ENCODE results near the gene ZC2HC1B. TPM values are rescaled to one million over a fixed set of nuclear protein-coding genes. Genes with fewer than 3 reads are reported as not detected.

The ZC2HC1B gene, protein sequence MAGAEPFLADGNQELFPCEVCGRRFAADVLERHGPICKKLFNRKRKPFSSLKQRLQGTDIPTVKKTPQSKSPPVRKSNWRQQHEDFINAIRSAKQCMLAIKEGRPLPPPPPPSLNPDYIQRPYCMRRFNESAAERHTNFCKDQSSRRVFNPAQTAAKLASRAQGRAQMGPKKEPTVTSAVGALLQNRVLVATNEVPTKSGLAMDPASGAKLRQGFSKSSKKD
- not detected for polyA plus RNA-seq (2013, experiment 1 of 2)
- polyA plus RNA-seq (2013, experiment 2 of 2) = not detected

DNA sequence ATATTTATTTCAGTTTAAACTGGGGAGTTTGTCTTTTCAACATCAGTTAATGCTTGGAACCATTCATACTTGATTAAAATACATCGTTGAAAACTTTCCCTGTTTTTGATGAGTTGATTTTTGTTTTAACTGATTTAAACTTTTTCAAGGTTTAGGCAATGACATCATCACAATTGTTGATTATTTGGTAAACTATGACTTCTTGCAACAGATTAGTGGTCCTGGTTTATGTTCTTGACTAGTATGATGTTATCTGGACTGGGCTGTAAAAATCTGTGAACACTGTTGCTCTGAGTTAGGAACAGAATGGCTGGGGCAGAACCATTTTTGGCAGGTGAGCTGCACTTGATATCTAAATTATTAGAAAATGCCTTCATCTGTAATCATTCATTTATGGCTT is at the start of gene ZC2HC1B:
Gene ZC2HC1B (plus strand): TSS at position 241 of the 400 bp plus-strand sequence. CDS start 66 bp downstream, at position 307.
- no peaks in the 10 kb centered on the region for H3K27me3 ChIP-seq (ENCODE audit: control insufficient read depth in 3 of 3, insufficient read depth in 3 of 3, low read depth in 1 of 3, low read length in 3 of 3)
- H3K14ac ChIP-seq (ENCODE audit: low read length) = no peak within 1 kb of the TSS
- no peak within 1 kb of the TSS for H3K23ac ChIP-seq (ENCODE audit: low read depth, low read length, poor library complexity)
- no peak within 1 kb of the TSS for H2BK120ac ChIP-seq (ENCODE audit: low read depth, low read length)
- H3K4me3 ChIP-seq (ENCODE audit: low read length in 2 of 2) = no peak within 1 kb of the TSS
- H3K18ac ChIP-seq (ENCODE audit: low read length) = no peak within 1 kb of the TSS
- no peak within 1 kb of the TSS for H3K4ac ChIP-seq (ENCODE audit: low read length)
- H3K27ac ChIP-seq (replicated peaks; ENCODE audit: low read length) = no peak within 1 kb of the TSS
- H2BK12ac ChIP-seq (ENCODE audit: low read length) = no peak within 1 kb of the TSS
- no peak within 1 kb of the TSS for H2BK15ac ChIP-seq (ENCODE audit: low read length)
- no peak within 1 kb of the TSS for H3K4me2 ChIP-seq (ENCODE audit: insufficient read depth, low read length, poor library complexity, severe bottlenecking)
- no peaks in the 10 kb centered on the region for H3K4me1 ChIP-seq (ENCODE audit: control insufficient read depth in 2 of 2, insufficient read depth in 1 of 2, low read depth in 1 of 2, low read length in 2 of 2)
- no peaks in the 10 kb centered on the region for H3K79me1 ChIP-seq (ENCODE audit: low read depth, low read length)
- no peak within 1 kb of the TSS for H2AFZ ChIP-seq (ENCODE audit: low read length)
- DNase-seq (ENCODE audit: low spot score) = no peak
- no peak within 1 kb of the TSS for H2AK5ac ChIP-seq (ENCODE audit: low read depth, low read length)
- H3K9ac ChIP-seq (ENCODE audit: low read depth, low read length, poor library complexity) = no peak within 1 kb of the TSS
- no peak within 1 kb of the TSS for H4K8ac ChIP-seq (ENCODE audit: low read depth, low read length)
- no peak within 1 kb of the TSS for H2BK5ac ChIP-seq (ENCODE audit: low read length)
- no peaks in the 10 kb centered on the region for H3K9me3 ChIP-seq (replicated peaks in 1 of 2; ENCODE audit: control insufficient read depth in 2 of 2, insufficient read depth in 1 of 2, low read depth in 1 of 2, low read length in 2 of 2)
- WGBS, 2 donors (ENCODE audit: extremely low coverage in 2 of 2, insufficient read length in 2 of 2, insufficient replicate concordance in 1 of 2) = no CpG with 5 or more reads among the region's 1 CpG
- no peak within 1 kb of the TSS for H4K91ac ChIP-seq (ENCODE audit: low read depth, low read length, poor library complexity)
- peaks cover 7 to 70% of the 10 kb centered on the region in 2 donors for H3K36me3 ChIP-seq (replicated peaks in 1 of 2; ENCODE audit: control insufficient read depth in 2 of 2, insufficient read depth in 2 of 2, low read length in 2 of 2)

DNA sequence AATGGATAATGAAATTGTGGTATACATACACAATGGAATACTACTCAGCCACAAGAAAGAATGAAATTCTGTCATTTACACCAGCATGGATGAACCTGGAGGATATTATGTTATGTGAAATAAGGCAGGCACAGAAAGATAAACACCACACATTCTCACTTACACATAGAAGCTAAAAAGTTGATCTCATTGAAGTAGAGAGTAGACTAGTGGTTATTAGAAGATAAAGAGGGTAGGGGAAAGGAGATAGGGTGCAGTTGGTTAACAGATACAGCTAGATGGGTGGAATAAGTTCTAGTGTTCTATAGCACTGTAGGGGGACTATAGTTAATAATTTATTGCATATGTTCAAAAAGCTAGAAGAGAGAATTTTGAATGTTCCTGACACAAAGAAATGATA is 46.7 kb upstream of the ZC2HC1B start:
- no peaks in the 10 kb centered on the region for H3K27me3 ChIP-seq (ENCODE audit: control insufficient read depth in 3 of 3, insufficient read depth in 3 of 3, low read depth in 1 of 3, low read length in 3 of 3)
- peaks cover 0 to 6% of the 10 kb centered on the region in 2 donors for H3K36me3 ChIP-seq (replicated peaks in 1 of 2; ENCODE audit: control insufficient read depth in 2 of 2, insufficient read depth in 2 of 2, low read length in 2 of 2)
- H2BK12ac ChIP-seq (ENCODE audit: low read length) = no peak overlapping the region
- no peak overlapping the region for H2BK5ac ChIP-seq (ENCODE audit: low read length)
- H4K91ac ChIP-seq (ENCODE audit: low read depth, low read length, poor library complexity) = no peak overlapping the region
- H3K4me2 ChIP-seq (ENCODE audit: insufficient read depth, low read length, poor library complexity, severe bottlenecking) = no peak overlapping the region
- no peak overlapping the region for H4K8ac ChIP-seq (ENCODE audit: low read depth, low read length)
- H3K4ac ChIP-seq (ENCODE audit: low read length) = no peak overlapping the region
- no peak overlapping the region for H2AFZ ChIP-seq (ENCODE audit: low read length)
- no peak overlapping the region for H3K23ac ChIP-seq (ENCODE audit: low read depth, low read length, poor library complexity)
- no peak overlapping the region for H3K9ac ChIP-seq (ENCODE audit: low read depth, low read length, poor library complexity)
- H3K18ac ChIP-seq (ENCODE audit: low read length) = no peak overlapping the region
- H2AK5ac ChIP-seq (ENCODE audit: low read depth, low read length) = no peak overlapping the region
- H3K4me3 ChIP-seq (ENCODE audit: low read length in 2 of 2) = no peak overlapping the region
- H3K79me1 ChIP-seq (ENCODE audit: low read depth, low read length) = no peaks in the 10 kb centered on the region
- H2BK15ac ChIP-seq (ENCODE audit: low read length) = no peak overlapping the region
- H3K9me3 ChIP-seq (replicated peaks in 1 of 2; ENCODE audit: control insufficient read depth in 2 of 2, insufficient read depth in 1 of 2, low read depth in 1 of 2, low read length in 2 of 2) = no peaks in the 10 kb centered on the region
- no peak overlapping the region for H3K14ac ChIP-seq (ENCODE audit: low read length)
- DNase-seq (ENCODE audit: low spot score) = no peak
- no peak overlapping the region for H3K27ac ChIP-seq (replicated peaks; ENCODE audit: low read length)
- H3K4me1 ChIP-seq (ENCODE audit: control insufficient read depth in 2 of 2, insufficient read depth in 1 of 2, low read depth in 1 of 2, low read length in 2 of 2) = peaks cover under 1 to 5% of the 10 kb centered on the region in 2 donors
- no peak overlapping the region for H2BK120ac ChIP-seq (ENCODE audit: low read depth, low read length)

GRCh38 chr6:143821359-143821758 is 42.9 kb upstream of the ZC2HC1B start:
- Histone ChIP-seq H2BK120ac (ENCODE audit: low read depth, low read length) (no peak overlapping the region), H2AFZ (ENCODE audit: low read length) (no peak overlapping the region), H3K4me3 (ENCODE audit: low read length in 2 of 2) (no peak overlapping the region), H3K9me3 (replicated peaks in 1 of 2; ENCODE audit: control insufficient read depth in 2 of 2, insufficient read depth in 1 of 2, low read depth in 1 of 2, low read length in 2 of 2) (no peaks in the 10 kb centered on the region), H3K4me2 (ENCODE audit: insufficient read depth, low read length, poor library complexity, severe bottlenecking) (no peak overlapping the region), H2AK5ac (ENCODE audit: low read depth, low read length) (no peak overlapping the region), H4K8ac (ENCODE audit: low read depth, low read length) (no peak overlapping the region), H3K36me3 (replicated peaks in 1 of 2; ENCODE audit: control insufficient read depth in 2 of 2, insufficient read depth in 2 of 2, low read length in 2 of 2) (peaks cover 0 to 24% of the 10 kb centered on the region in 2 donors), H3K27me3 (ENCODE audit: control insufficient read depth in 3 of 3, insufficient read depth in 3 of 3, low read depth in 1 of 3, low read length in 3 of 3) (peaks cover 0 to 1% (median 0%) of the 10 kb centered on the region in 3 experiments), H3K18ac (ENCODE audit: low read length) (no peak overlapping the region), H3K79me1 (ENCODE audit: low read depth, low read length) (no peaks in the 10 kb centered on the region), H3K27ac (replicated peaks; ENCODE audit: low read length) (no peak overlapping the region), H2BK12ac (ENCODE audit: low read length) (no peak overlapping the region), H3K4me1 (ENCODE audit: control insufficient read depth in 2 of 2, insufficient read depth in 1 of 2, low read depth in 1 of 2, low read length in 2 of 2) (peaks cover 0 to 1% of the 10 kb centered on the region in 2 donors), H3K23ac (ENCODE audit: low read depth, low read length, poor library complexity) (no peak overlapping the region), H2BK5ac (ENCODE audit: low read length) (no peak overlapping the region), H3K9ac (ENCODE audit: low read depth, low read length, poor library complexity) (no peak overlapping the region), H4K91ac (ENCODE audit: low read depth, low read length, poor library complexity) (no peak overlapping the region), H3K14ac (ENCODE audit: low read length) (no peak overlapping the region), H3K4ac (ENCODE audit: low read length) (no peak overlapping the region), H2BK15ac (ENCODE audit: low read length) (no peak overlapping the region)
- no peak for DNase-seq (ENCODE audit: low spot score)
- no CpG with 5 or more reads among the region's 6 CpGs for WGBS, 2 donors (ENCODE audit: extremely low coverage in 2 of 2, insufficient read length in 2 of 2, insufficient replicate concordance in 1 of 2)

GRCh38 chr6:143822584-143823024 is 41.7 kb upstream of the ZC2HC1B start:
- no peak overlapping the region for H2BK12ac ChIP-seq (ENCODE audit: low read length)
- H3K79me1 ChIP-seq (ENCODE audit: low read depth, low read length) = no peaks in the 10 kb centered on the region
- no CpG with 5 or more reads among the region's 3 CpGs for WGBS, 2 donors (ENCODE audit: extremely low coverage in 2 of 2, insufficient read length in 2 of 2, insufficient replicate concordance in 1 of 2)
- H2AK5ac ChIP-seq (ENCODE audit: low read depth, low read length) = no peak overlapping the region
- H3K4me3 ChIP-seq (ENCODE audit: low read length in 2 of 2) = no peak overlapping the region
- no peak overlapping the region for H3K4me2 ChIP-seq (ENCODE audit: insufficient read depth, low read length, poor library complexity, severe bottlenecking)
- no peak overlapping the region for H2AFZ ChIP-seq (ENCODE audit: low read length)
- H3K18ac ChIP-seq (ENCODE audit: low read length) = no peak overlapping the region
- H4K91ac ChIP-seq (ENCODE audit: low read depth, low read length, poor library complexity) = no peak overlapping the region
- no peak overlapping the region for H3K9ac ChIP-seq (ENCODE audit: low read depth, low read length, poor library complexity)
- no peak overlapping the region for H4K8ac ChIP-seq (ENCODE audit: low read depth, low read length)
- no peaks in the 10 kb centered on the region for H3K9me3 ChIP-seq (replicated peaks in 1 of 2; ENCODE audit: control insufficient read depth in 2 of 2, insufficient read depth in 1 of 2, low read depth in 1 of 2, low read length in 2 of 2)
- peaks cover 0 to 1% of the 10 kb centered on the region in 2 donors for H3K4me1 ChIP-seq (ENCODE audit: control insufficient read depth in 2 of 2, insufficient read depth in 1 of 2, low read depth in 1 of 2, low read length in 2 of 2)
- peaks cover 0 to 29% of the 10 kb centered on the region in 2 donors for H3K36me3 ChIP-seq (replicated peaks in 1 of 2; ENCODE audit: control insufficient read depth in 2 of 2, insufficient read depth in 2 of 2, low read length in 2 of 2)
- no peak overlapping the region for H3K4ac ChIP-seq (ENCODE audit: low read length)
- no peak overlapping the region for H3K27ac ChIP-seq (replicated peaks; ENCODE audit: low read length)
- H2BK5ac ChIP-seq (ENCODE audit: low read length) = no peak overlapping the region
- H3K23ac ChIP-seq (ENCODE audit: low read depth, low read length, poor library complexity) = no peak overlapping the region
- H3K27me3 ChIP-seq (ENCODE audit: control insufficient read depth in 3 of 3, insufficient read depth in 3 of 3, low read depth in 1 of 3, low read length in 3 of 3) = peaks cover 0 to 1% (median 0%) of the 10 kb centered on the region in 3 experiments
- H3K14ac ChIP-seq (ENCODE audit: low read length) = no peak overlapping the region
- no peak overlapping the region for H2BK15ac ChIP-seq (ENCODE audit: low read length)
- H2BK120ac ChIP-seq (ENCODE audit: low read depth, low read length) = no peak overlapping the region
- DNase-seq (ENCODE audit: low spot score) = no peak
